HG02970 (cell line): ENCODE results near the gene MSRB1.
"Not testable (repeated sequence)": the region's sequence is repeated elsewhere in the genome, so short reads cannot be mapped to it uniquely, and the experiment has no call there.

ENCODE experiments used
- ATAC-seq: cut with Tn5 transposase; IDR thresholded peaks from one replicate; pipeline ENCODE4 v1.9.1; 2021; ENCODE audit warnings: mild to moderate bottlenecking, moderate library complexity, moderate number of reproducible peaks; ENCODE audit not compliant: unreplicated experiment, low FRiP score

The MSRB1 gene

DNA sequence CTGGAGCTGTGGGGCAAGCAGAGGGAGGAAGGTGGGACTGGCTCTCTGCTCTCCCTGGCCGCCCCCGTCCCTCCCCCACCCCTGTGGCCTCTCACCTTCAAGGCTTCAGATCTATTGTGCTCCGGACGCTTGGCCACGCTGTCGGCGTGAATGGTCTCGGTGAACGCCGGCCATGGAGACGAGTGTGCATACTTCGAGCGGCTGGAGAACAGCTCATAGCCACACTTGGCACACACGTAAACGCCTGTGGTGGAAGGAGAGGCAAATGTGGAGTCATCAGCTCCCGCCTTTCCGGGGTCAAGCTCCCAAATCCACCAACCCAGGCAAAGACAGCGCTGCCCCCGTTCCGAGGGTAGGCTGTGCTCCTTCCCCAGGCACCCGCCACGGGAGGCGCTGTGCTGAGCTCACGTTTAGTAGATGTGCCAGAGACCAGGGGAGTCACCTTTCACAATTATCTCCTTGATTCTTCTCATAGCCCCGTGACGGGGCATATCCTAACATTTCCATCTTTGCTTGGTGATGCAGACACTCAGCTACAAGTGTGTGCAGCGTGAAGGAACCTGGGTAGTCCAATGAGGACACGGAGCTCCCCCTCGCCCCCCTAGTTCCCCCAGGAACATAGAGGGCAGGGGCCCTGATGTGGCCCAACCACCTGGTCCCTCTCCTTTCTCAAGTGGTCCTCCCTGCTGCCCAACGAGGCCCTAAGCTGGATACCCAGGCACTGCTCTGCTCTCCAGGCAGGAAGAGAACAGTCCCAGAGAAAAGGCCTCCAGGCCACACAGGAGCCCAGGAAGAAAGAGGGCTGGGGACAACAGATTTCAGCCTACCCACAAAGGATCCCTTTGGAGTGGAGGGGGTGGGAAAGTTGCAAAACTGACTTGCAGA, 1.6 kb downstream of the MSRB1 start:
- no peak for ATAC-seq

DNA sequence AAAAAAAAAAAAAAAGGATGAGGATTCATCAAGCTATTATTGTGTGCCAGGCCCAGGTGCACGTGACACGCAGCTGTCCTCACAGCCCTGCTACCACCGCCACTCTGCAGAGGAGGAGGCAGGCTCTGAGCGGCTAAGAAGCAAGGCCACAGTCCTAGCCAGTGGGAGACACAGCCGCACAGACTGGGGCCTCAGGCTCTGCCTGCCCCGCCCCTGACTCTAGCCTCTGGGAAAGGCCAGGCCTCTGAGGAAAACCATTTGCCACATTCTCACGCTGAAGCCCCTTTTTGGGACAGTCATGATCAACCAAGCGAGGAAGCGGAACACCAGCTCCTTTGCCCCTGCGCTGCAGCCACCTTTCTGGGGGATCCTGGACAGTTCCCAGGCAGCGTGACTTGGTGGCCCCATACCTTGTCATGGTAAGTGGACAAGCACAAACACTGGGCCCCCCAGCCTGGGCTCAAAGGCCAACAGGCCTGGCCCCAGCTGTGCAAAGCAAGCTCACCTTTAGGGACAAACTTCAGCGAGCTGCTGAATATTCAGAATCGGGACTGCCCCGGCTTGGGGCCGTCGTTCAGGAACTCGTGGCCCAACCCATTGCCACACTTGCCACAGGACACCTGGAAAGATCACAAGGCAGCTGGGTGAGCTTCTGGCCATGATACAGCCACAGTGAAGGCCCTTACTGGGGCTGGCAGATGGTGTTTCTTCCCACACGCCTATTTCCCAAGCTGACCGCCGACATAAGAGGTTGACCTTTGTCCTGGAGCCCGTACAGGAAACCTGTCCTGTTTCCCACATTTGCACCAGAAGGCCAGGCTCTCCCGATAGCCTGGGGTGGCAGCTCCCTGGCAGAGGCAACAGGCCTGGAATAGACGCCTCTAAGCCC, 2.5 kb downstream of the MSRB1 start:
- no peak for ATAC-seq

DNA sequence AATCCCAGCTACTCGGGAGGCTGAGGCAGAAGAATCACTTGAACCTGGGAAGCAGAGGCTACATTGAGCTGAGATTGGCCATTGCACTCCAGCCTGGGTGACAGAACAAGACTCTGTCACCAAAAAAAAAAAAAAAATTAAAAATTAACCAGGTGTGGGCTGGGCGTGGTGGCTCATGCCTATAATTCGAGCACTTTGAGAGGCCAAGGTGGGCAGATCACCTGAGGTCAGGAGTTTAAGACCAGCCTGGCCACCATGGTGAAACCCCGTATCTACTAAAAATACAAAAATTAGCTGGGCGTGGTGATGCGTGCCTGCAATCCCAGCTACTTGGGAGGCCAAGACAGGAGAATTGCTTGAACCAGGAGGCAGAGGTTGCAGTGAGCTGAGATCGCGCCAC, 3.2 kb downstream of the MSRB1 start:
- not testable (repeated sequence) for ATAC-seq

DNA sequence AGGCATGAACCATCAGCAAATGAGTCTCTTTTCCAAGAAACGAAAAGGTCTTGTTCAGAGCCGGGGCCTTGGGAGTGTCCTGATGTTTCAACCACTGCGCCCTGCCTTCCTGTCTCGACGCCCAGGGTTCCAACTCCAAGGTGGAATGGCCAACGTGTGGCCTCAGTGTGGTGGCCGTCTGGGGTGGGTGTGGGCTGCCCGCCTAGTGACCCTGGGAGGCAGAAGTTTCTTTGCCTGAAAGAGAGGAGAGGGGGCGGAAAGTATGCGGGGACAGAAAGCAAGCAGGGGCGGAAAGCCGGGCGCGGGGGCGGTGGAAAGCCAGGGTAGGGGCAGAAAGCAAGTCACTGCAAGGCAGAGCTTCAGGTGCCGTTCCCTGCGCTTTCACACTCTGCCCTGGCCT, 4.1 kb downstream of the MSRB1 start:
- ATAC-seq = no peak

DNA sequence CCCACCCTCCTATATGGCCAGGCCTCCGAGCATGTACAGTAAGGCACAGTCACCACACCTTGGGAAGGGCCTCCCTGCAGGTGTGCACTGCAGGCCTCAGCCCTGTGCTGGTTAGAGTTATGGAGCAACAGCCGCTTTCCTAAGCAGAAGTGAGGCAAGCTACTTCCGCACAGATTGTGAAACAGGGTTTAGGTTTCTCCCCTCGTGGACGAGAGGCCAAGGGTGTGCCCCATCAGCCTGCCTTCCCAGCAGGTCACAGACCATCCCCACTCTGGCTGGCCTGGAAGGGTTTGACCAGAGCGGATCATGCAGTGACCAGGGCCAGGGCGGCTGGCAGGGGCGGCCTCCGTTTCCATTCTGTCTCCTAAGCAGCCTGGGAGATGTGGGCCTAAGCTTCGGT, 4.7 kb downstream of the MSRB1 start:
- ATAC-seq = no peak

DNA sequence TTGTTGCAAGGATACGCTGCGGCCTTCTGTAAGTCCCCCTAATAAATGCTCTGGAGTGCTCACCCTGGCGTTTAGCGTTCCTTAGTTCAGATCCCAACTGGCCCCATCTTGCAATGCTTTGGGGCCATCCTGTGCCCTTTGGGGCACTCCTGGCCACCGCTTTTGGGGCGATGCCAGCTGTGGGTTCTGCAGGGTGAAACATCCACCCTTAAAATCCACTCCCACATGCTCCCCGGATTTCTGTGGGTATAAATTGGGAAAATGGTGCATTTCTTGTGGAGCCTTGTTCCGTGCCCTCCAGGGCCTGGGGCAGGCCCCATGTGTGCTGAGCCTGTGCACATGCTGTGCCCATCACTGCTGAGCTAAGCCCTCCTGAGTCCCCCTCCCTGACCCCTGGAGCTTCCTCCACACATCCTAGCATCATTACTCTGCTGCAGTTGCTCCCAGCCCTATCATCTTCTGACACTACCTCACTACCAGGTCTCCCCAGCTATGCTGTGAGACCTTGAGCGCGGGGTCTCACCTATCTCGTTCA, 6.0 kb downstream of the MSRB1 start:
- ATAC-seq = no peak

DNA sequence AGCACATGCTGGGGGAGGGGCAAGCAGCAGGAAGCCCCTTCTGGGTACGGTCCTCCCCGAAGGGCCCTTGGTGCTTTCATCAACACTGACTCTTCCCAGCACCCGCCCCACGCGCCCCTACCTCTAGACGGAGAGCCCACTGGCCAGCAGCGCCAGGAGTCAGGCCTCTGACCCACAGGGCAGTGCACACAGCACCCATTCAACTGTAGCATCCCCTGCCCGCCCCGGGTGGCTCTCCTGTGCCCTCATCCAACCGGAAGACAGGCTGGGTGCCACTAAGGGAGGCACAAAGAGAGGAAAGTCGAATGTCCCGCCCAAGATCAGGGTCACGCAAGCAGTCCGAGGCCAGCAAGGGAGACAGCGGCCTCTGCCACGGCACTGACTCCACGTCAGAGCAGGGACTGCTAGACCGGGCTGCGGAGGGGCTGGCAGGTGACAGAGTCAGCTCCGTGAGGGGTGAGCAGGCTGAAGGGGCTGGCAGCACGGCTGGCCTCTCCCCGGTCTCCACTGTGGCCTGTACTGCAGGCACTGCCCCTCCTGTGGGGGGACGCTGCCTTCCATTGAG, 9.8 kb downstream of the MSRB1 start:
- ATAC-seq = no peak

DNA sequence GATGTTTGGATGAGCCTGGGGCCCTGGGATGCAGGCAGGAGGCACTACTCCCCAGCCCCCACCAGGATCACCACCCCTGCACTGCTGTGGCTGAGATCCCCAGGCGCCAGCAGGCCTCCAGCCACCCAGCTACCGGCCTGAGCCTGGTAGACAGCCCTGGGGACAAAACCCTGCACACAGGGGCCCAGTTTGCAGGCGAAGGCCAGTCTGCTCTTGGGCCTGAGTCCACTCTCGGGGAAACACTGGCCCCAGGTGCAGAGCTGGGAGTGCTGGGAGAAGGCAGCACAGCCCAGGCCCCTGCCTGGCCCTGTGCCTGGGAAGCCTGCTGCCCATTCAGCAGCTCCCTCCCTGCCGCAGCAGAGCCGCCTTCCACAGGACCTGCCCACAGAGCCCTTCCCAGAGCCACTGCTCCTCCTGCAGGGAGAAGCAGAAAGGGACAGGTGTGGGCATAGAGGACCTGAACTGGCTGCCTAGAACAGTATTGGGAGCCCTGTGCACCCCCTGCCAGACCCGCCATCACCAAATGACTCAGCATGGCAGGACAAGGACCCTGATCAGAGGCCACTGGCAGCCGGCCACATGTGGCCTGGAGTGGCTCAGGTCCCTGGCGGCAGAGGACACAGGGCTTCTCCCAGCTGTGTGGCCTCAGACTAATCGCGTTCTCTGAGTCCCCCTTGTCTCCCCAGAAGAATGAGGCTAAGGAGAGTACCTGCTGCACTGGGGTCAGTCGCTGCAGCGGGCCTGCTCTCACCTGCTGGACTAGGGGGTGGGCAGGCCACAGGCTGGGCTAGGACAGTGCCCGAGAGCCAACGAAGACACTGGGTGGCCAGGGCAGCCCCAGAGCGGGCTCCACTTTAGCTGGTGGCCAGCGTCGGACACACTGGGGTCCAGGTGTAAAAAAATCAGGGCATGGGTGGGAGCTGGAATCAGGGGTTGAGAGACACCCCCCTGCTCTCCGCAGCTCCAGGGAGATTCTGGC, 10.7 kb downstream of the MSRB1 start:
- ATAC-seq = no peak

DNA sequence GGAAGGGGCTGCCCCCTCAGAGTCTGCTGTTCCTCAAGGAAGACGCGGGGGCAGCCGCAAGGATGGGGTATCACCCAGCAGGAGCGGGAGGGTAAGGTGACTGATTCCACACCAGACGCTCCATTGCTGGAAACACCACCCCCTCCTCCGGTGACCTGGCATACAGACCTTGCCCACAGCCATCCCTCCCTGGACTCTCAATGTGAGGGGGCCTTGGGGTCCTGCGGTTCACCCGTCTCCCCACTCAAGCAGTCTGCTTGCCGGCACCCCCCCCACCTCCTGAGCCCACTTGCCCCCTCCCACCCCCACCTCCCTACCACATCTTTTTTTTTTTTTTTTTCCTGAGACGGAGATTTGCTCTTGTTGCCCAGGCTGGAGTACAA, 12.7 kb downstream of the MSRB1 start:
- no peak for ATAC-seq

DNA sequence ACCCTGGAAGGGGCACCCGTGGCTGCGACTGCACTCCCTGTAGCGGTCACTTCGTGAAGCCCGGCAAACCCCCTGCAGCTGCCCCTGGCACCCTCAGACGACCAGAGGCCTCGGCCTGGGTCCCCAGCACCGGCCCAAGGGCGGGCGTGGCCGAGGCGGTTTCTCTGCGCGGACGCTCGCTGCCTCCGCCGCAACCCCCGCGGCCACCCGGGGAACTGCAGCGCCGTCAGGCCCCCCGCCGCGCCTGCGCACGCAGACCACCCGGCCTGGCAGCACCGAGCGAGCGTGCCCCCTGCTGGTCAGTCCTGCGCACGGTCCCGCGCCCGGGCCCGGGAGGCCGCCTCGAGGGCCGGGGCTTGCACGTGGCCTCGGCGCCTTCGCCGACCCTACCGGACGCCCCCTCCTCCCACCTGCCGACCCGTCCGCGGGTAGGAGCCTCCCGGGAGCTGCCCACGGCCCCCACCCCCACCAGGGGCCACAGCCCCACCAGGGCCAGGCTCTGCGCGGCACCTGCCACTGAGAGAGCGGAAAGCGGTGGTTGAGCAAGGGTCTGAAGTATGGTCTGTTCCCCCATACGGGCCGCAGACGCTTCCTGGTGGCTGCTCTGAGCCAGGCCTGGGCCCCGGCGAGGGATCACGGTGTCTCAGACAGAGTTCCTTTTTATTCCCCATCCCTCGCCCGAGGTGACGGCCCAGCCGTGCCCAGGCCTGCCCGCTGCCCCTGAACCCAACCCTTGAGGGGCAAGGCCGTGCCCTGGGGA, 13.2 kb downstream of the MSRB1 start:
- ATAC-seq = peak; percentile 91

DNA sequence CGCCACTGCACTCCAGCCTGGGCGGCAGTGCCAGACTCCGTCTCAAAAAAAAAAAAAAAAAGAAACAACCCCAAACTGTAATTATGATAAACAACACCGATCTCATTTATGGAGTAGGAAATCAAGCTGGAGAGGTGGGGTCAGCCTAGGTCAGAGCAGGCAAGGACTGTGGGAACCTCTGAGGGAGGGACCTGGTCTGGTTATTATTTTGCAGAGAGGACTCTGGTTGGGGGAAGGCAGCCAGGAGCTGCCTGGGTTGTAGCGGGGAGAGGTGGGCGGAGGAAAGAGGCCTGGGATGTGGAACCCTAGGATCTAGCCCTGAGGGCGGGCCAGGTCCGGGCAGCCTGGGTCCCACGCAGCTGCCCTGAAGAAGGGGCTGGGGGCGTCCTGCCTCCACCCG, 13.9 kb downstream of the MSRB1 start:
- no peak for ATAC-seq

DNA sequence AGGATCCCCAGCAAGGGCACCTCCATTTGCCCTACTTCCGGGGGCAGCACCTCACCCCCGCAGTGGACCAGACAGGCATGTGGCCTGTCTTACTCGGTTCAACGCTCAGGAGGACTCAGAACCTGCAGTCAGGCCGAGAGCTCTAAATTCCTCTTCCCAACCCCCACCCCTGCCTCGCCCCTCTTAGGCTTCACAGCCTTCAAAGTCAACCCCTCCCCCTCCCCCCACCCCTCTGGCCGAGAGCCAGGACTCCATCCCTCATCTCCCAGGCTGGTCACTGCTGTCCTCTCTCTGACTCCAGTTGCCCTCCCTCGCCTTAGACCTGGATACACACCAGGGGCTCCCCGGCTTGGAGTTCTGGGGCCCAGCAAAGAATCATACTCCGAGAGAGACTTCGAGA, 16.7 kb downstream of the MSRB1 start:
- no peak for ATAC-seq

DNA sequence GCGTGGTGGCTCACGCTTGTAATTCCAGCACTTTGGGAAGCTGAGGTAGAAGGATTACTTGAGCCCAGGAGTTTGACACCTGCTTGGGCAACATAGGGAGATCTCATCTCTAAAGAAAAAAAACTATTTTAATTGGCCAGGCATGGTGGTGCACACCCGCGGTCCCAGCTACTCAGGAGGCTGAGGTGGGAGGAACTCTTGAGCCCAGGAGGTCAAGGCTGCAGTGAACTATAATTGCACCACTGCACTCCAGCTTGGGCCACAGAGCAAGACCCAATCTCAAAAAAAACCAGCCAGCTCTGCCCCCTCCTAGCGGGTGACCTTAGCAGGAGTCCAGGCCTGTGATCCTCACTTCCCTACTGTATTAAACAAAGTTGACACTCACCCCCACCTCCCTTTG, 18.9 kb downstream of the MSRB1 start:
- no peak for ATAC-seq

DNA sequence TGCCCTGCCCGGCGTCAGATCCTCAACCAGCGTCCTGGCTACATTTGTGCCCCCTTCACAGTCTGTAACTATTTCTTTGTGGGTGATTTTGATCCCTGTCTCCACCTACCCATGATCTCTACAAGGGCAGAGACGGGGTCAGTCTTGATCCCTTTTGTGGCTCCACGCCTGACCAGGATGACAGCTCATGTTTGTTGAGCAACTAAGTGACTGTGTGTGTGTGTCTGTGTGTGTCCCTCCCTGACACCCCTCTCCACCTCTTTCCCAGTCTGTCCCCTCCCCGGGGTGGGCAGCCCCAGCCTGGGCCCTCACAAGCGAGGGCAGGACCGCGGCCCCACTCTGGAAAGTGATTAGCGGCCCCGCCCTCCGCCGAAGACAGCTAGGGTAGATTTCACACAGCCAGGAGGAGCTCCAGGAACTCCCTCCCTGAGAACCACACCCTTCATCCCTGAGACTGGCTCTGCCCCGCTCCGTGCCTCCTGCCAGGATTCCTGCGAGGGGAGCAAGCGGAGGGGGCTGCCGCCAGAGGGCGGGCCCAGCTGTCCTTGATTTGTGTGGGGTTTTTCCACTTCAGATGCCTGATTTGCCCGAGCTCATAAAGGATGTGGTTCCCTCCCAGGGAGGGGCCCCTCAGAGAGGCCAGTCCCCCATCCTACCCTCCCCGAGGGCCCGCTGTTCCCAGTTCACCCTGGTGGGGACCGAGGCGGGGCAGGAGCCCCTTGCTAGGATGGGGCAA, 19.5 kb downstream of the MSRB1 start:
- no peak for ATAC-seq

DNA sequence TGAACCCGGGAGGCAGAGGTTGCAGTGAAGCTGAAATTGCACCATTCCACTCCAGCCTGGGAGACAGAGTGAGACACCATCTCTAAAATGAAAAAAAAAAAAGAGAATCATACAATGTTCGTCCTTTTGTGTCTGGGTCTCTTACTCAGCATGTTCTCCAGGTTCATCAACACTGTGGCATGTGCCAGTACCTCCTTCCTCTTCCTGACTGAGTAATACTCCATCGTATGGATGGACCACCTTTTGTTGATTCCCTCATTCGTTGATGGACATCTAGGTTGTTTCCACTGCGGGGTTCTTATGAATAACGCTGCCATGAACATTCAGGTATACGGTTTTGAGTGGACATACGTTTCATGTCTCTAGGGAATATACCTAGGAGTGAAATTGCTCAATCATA, 20.6 kb downstream of the MSRB1 start:
- ATAC-seq = no peak

DNA sequence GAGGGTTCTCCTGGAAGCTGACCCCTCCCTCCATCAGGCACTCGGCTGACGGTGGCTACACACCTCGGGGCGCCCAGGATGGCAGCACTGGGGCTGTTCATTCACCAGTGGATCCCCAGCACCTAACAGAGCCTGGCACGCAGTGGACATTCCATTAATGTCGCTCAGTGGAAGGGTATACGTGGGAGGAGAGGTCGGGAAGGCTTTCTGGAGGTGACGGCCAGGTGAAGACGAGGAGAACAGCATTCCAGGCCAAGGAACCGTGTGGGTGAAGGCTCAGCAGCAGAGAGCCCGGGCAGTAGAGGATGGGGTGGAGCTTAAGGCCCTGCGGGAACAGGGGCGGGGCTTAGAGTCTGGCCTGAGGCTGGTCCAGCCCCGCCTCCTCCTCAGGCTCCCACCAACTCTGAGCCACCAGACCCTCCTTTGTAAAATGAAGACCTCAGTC, 22.2 kb downstream of the MSRB1 start:
- no peak for ATAC-seq

DNA sequence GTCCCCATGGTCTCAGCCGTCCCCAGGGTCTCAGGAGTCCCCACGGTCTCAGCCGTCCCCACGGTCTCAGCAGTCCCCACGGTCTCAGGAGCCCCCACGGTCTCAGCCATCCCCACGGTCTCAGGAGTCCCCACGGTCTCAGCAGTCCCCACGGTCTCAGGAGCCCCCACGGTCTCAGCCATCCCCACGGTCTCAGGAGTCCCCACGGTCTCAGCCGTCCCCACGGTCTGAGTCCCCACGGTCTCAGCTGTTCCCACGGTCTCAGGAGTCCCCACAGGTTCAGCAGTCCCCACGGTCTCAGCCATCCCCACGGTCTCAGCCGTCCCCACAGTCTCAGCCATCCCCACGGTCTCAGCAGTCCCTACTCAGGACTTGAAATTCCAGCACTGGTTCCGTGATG, 22.9 kb downstream of the MSRB1 start:
- not testable (repeated sequence) for ATAC-seq

DNA sequence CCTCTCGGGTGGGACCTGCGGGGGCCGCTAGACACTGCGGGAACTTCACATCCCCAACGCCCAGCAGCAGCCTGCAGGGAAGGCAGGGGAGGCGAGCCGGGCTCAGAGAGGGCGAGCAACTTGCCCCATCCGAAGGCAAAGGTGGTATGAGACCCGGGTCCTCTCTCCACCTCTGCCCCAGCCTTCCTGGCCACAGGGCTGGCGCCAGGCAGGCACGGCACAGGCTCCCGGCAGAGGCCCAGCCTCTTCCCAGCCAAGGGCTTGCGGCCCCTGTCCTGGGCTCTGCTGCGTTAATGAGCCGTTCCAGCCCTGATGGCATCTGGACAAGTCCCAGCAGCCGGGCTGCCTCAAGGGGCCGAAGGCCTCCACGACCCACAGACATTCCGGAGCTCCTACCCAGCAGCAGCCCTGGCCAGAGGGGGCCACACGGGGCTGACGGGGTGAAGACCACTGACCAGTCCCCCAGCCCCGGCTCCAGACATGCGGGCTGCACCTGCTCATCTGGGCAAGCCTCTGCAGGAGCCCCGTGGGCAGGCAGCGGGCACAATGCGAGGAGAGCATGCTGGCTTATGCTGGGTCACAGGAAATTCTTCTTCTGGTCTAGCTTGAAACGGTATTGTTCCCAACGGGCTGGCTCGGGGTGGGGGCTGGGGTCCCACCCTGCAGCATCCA, 23.5 kb downstream of the MSRB1 start:
- ATAC-seq = no peak
